GM21529 (cell line): ENCODE results near the gene ZNF493.

Experiments used
- ATAC-seq: cut with Tn5 transposase; IDR thresholded peaks from one replicate; pipeline ENCODE4 v1.9.1; 2021; ENCODE audit not compliant: unreplicated experiment

Gene ZNF493

GRCh38 chr19:21462540-21462939, 65.6 kb downstream of the ZNF493 start:
- no peak for ATAC-seq

- ATAC-seq: no peak
Observed at GRCh38 chr19:21463449-21464105, 66.6 kb downstream of the ZNF493 start.

GRCh38 chr19:21466627-21467026, 69.7 kb downstream of the ZNF493 start:
- no peak for ATAC-seq

GRCh38 chr19:21468791-21469190, 71.9 kb downstream of the ZNF493 start:
- ATAC-seq: no peak

- ATAC-seq: no peak
Observed at GRCh38 chr19:21472507-21472906, 75.6 kb downstream of the ZNF493 start.

GRCh38 chr19:21474671-21475181, 77.8 kb downstream of the ZNF493 start:
- no peak for ATAC-seq
